C4-2B (cell line): ENCODE results near the gene NOVA2.

ENCODE experiments used
- ZFX ChIP-seq: fragments of 450-650 bp; IDR thresholded peaks from 2 replicates; pipeline ENCODE4 v1.6.1; 2017
- TF ChIP-seq, protein P1 (sequence below): fragments of 450-650 bp; conservative IDR thresholded peaks from 2 replicates; pipeline ENCODE4 v1.5.1; 2017; ENCODE audit warnings: mild to moderate bottlenecking

DNA sequence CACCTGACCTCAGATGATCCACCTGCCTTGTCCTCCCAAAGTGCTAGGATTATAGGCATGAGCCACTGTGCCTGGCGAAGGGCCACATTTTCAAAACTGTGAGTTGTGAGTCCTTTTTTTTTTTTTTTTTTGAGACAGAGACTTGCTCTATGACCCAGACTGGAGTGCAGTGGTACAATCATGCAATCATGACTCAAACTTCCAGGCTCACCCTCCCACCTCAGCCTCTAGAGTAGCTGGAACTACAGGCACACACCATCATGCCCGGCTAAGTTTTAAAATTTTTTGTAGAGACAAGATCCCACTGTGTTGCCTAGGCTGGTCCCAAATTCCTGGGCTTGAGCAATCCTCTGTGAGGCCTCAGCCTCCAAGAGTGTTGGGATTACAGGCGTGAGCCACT is 67.4 kb downstream of the NOVA2 start:
- TF ChIP-seq, protein P1, sequence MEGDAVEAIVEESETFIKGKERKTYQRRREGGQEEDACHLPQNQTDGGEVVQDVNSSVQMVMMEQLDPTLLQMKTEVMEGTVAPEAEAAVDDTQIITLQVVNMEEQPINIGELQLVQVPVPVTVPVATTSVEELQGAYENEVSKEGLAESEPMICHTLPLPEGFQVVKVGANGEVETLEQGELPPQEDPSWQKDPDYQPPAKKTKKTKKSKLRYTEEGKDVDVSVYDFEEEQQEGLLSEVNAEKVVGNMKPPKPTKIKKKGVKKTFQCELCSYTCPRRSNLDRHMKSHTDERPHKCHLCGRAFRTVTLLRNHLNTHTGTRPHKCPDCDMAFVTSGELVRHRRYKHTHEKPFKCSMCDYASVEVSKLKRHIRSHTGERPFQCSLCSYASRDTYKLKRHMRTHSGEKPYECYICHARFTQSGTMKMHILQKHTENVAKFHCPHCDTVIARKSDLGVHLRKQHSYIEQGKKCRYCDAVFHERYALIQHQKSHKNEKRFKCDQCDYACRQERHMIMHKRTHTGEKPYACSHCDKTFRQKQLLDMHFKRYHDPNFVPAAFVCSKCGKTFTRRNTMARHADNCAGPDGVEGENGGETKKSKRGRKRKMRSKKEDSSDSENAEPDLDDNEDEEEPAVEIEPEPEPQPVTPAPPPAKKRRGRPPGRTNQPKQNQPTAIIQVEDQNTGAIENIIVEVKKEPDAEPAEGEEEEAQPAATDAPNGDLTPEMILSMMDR = no peak
- no peak for TF ChIP-seq ZFX
